Endothelial cell of umbilical vein (primary cell): ENCODE measurements around the gene SKAP1. TPM values are rescaled to one million over a fixed set of nuclear protein-coding genes. Genes with fewer than 3 reads are reported as not detected.

ENCODE experiments used
- BruUV-seq: library from RNA; stranded (reverse); fragments of 400-500 nt; replicated peaks from 2 replicates; lab custom pipeline; 2021; lab: Mats Ljungman, UMichigan
- CTCF ChIA-PET: fragments of 300-600, 350-600 bp; sonication (Branson Sonifier 250); formaldehyde crosslinking; loops from one replicate; lab custom pipeline; 2021; ENCODE audit warnings: antibody characterized with exemption, inconsistent platforms; lab: Charles Lee
- POLR2A ChIA-PET: fragments of 300-600, 350-600 bp; sonication (Branson Sonifier 250); formaldehyde crosslinking; loops from one replicate; lab custom pipeline; 2021; ENCODE audit warnings: antibody characterized with exemption, inconsistent platforms; lab: Charles Lee
- DNase-seq: peaks from one replicate; pipeline ENCODE4 v3.0.0-alpha.2; 2011; ENCODE audit warnings: low read depth, low spot score
- FAIRE-seq: peaks from 2 replicates; lab custom pipeline; 2011; peaks lifted over from hg19 to GRCh38; lab: Jason Lieb, UNC
- H2AFZ ChIP-seq: 2 replicates; pipeline ENCODE4 v1.6.0; 2012; ENCODE audit warnings: low read depth, low read length, control low read depth, inconsistent platforms
- H3K27ac ChIP-seq: 2 replicates; pipeline ENCODE4 v1.5.1; 2011; ENCODE audit warnings: low read depth, mild to moderate bottlenecking, control low read depth, low read length, moderate library complexity; ENCODE audit not compliant: insufficient read depth
- H3K27me3 ChIP-seq, 2 experiments: 2 replicates each; pipeline versions ENCODE4 v1.6.0 to v1.6.1; 2011; ENCODE audit warnings: low read length in 2 of 2, mixed read lengths in 1 of 2; ENCODE audit not compliant: control insufficient read depth in 2 of 2, insufficient read depth in 2 of 2
- H3K36me3 ChIP-seq, 2 experiments: 2 replicates in 1 of 2; 3 replicates in 1 of 2; pipeline ENCODE4 v1.5.1; 2011; ENCODE audit warnings: low read length in 2 of 2, mild to moderate bottlenecking in 1 of 2, moderate library complexity in 1 of 2; ENCODE audit not compliant: control insufficient read depth in 2 of 2, insufficient read depth in 2 of 2; ENCODE audit errors: extremely low read depth in 1 of 2
- H3K4me1 ChIP-seq: 3 replicates; pipeline ENCODE4 v1.5.1; 2011; ENCODE audit warnings: mild to moderate bottlenecking, low read length; ENCODE audit not compliant: control insufficient read depth, insufficient read depth; ENCODE audit errors: extremely low read depth
- H3K4me2 ChIP-seq: 2 replicates; pipeline ENCODE4 v1.6.1; 2011; ENCODE audit warnings: low read length, control low read depth, mixed read lengths; ENCODE audit not compliant: insufficient read depth
- H3K4me3 ChIP-seq, 3 experiments: fragments of 200-600 bp in 1 of 3; sonication (generic), shearing (Covaris generic) in 1 of 3; replicated peaks in 1 of 3; 2 replicates each; pipeline ENCODE4 v1.5.1; 2011 to 2016; ENCODE audit warnings: control low read depth in 3 of 3, low read length in 3 of 3, mild to moderate bottlenecking in 2 of 3, inconsistent platforms in 1 of 3, low read depth in 1 of 3, moderate library complexity in 1 of 3; ENCODE audit not compliant: insufficient read depth in 1 of 3
- H3K79me2 ChIP-seq: 2 replicates; pipeline ENCODE4 v1.6.0; 2012; ENCODE audit warnings: low read length, inconsistent platforms; ENCODE audit not compliant: control insufficient read depth, insufficient read depth
- H3K9ac ChIP-seq: replicated peaks from 2 replicates; pipeline ENCODE3; 2011; ENCODE audit warnings: low read length, control low read depth; ENCODE audit not compliant: insufficient read depth; ENCODE audit errors: extremely low read depth
- H3K9me1 ChIP-seq: replicated peaks from 3 replicates; pipeline ENCODE4 v1.6.0; 2011; ENCODE audit warnings: mild to moderate bottlenecking, low read length; ENCODE audit not compliant: control insufficient read depth, insufficient read depth; ENCODE audit errors: extremely low read depth
- H3K9me3 ChIP-seq: replicated peaks from 2 replicates; pipeline ENCODE4 v1.5.1; 2012; ENCODE audit warnings: low read length, inconsistent platforms; ENCODE audit not compliant: control insufficient read depth, insufficient read depth
- H4K20me1 ChIP-seq: replicated peaks from 2 replicates; pipeline ENCODE3; 2011; ENCODE audit warnings: mild to moderate bottlenecking, low read length; ENCODE audit not compliant: control insufficient read depth, insufficient read depth; ENCODE audit errors: extremely low read depth
- CTCF ChIP-seq, 2 donors: IDR thresholded peaks; 1 replicate in 1 of 2; 2 replicates in 1 of 2; pipeline ENCODE4 v1.5.1; 2011; ENCODE audit warnings: low read length in 2 of 2, mild to moderate bottlenecking in 2 of 2, moderate library complexity in 2 of 2, control low read depth in 1 of 2, inconsistent platforms in 1 of 2, low read depth in 1 of 2; ENCODE audit not compliant: insufficient read depth in 1 of 2; ENCODE audit errors: extremely low read depth in 1 of 2
- EZH2 ChIP-seq: IDR thresholded peaks from 2 replicates; pipeline ENCODE4 v1.6.1; 2012; ENCODE audit warnings: borderline replicate concordance, low read depth, mild to moderate bottlenecking, moderate library complexity, low read length, inconsistent platforms; ENCODE audit not compliant: severe bottlenecking
- FOS ChIP-seq: IDR thresholded peaks from 2 replicates; pipeline ENCODE4 v1.6.1; 2011; ENCODE audit warnings: mild to moderate bottlenecking, low read length, moderate library complexity, borderline replicate concordance; ENCODE audit not compliant: insufficient read depth
- GATA2 ChIP-seq: IDR thresholded peaks from 2 replicates; pipeline ENCODE4 v1.7.0; 2011; ENCODE audit warnings: low read depth, mild to moderate bottlenecking, moderate library complexity, mixed read lengths, low read length; ENCODE audit not compliant: insufficient read length, insufficient read depth
- MAX ChIP-seq: IDR thresholded peaks from 2 replicates; pipeline ENCODE4 v1.6.1; 2011; ENCODE audit not compliant: insufficient read depth, insufficient read length
- POLR2AphosphoS5 ChIP-seq: IDR thresholded peaks from 2 replicates; pipeline ENCODE4 v1.6.1; 2012; ENCODE audit warnings: low read depth, mild to moderate bottlenecking, control low read depth, low read length, moderate library complexity; ENCODE audit not compliant: insufficient read depth
- dilution Hi-C: fragments of 300-500 bp; cut with MboI; formaldehyde crosslinking; loops from one replicate; pipeline ENCODE4 v1.15.0; 2019; ENCODE audit warnings: low sequenced_read_pairs; ENCODE audit not compliant: extremely low pct_ligation_motif_present
- intact Hi-C: fragments of 100-400 bp; cut with micrococcal nuclease; formaldehyde crosslinking; loops from one replicate; pipeline ENCODE4 v1.10.0; 2022
- polyA plus RNA-seq, 4 experiments: library from polyadenylated mRNA; depleted of rRNA in 3 of 4; stranded (reverse) in 3 of 4; unstranded in 1 of 4; fragments of >200 nt; gene quantifications; 2 replicates each; pipeline versions ENCODE4 v1.2.1 to v1.2.3, GENCODE V29; 2011 to 2012; ENCODE audit warnings: missing spikeins in 1 of 4
- total RNA-seq: library from RNA; stranded (reverse); gene quantifications from 2 replicates; pipeline ENCODE4 v1.2.3, GENCODE V29; 2021

Gene SKAP1
- total and polyA plus RNA-seq, 2 donors (not counting 3 experiments of a cell fraction or from before 2014, with no cell fraction given), result 0.75 TPM; not detected in 1

GRCh38 chr17:48155889-48156611 lies 274.0 kb downstream of the SKAP1 start:
- no peaks in the 10 kb centered on the region for H3K9me3 ChIP-seq
- no peaks in the 10 kb centered on the region for H3K4me1 ChIP-seq
- POLR2A ChIA-PET, result no interaction called here
- H3K27ac ChIP-seq, result no peak overlapping the region
- CTCF ChIA-PET, result interaction anchor here (0.5 to 1.1 kb wide), 2 partner anchors 31 to 120 kb away, joined by 3 read pairs; no protein-coding TSS in a partner anchor
- FAIRE-seq (no peak), DNase-seq (no peak)
- intact Hi-C loops (no loop called here), dilution Hi-C loops (no loop called here)
- H3K9me1 ChIP-seq, result no peaks in the 10 kb centered on the region
- no peak overlapping the region for H3K4me3 ChIP-seq
- no peaks in the 10 kb centered on the region for H3K79me2 ChIP-seq
- BruUV-seq, result no TSS peak
- H4K20me1 ChIP-seq, result no peaks in the 10 kb centered on the region
- no peak overlapping the region for H3K4me2 ChIP-seq
- no peaks in the 10 kb centered on the region for H3K36me3 ChIP-seq
- H3K27me3 ChIP-seq, result peaks cover 10 to 14% of the 10 kb centered on the region in 2 experiments
- TF ChIP-seq GATA2, result no peak
- no peak for TF ChIP-seq FOS
- TF ChIP-seq MAX, result no peak
- TF ChIP-seq CTCF (IDR thresholded peaks at IDR 0.05; ENCODE audit: extremely low read depth in 1 of 2, insufficient read depth in 1 of 2, low read depth in 1 of 2, low read length in 2 of 2), result no peak
- no peak for TF ChIP-seq POLR2AphosphoS5
- no peak for TF ChIP-seq EZH2
- H2AFZ ChIP-seq, result no peak overlapping the region
- H3K9ac ChIP-seq, result no peak overlapping the region
